Peyer's patch (tissue), 4 donors: ENCODE data around the gene ZNF808.
"Not testable (repeated sequence)": the region's sequence is repeated elsewhere in the genome, so short reads cannot be mapped to it uniquely, and the experiment has no call there.

ENCODE experiments used
- CTCF ChIP-seq, 6 experiments: fragments of 450-650 bp in 4 of 6; fragments of 200-600 bp in 2 of 6; sonication (generic) in 1 of 6; IDR thresholded peaks; one replicate each; pipeline ENCODE4 v1.5.1; 2017 to 2019; ENCODE audit warnings: antibody characterized with exemption in 6 of 6, mild to moderate bottlenecking in 3 of 6, moderate library complexity in 1 of 6
- POLR2A ChIP-seq, 2 donors: fragments of 450-650 bp; IDR thresholded peaks; one replicate each; pipeline ENCODE4 v1.5.1; 2017; ENCODE audit warnings: antibody characterized with exemption in 2 of 2, mild to moderate bottlenecking in 2 of 2, moderate library complexity in 2 of 2

- not testable (repeated sequence) for TF ChIP-seq CTCF, POLR2A (IDR thresholded peaks at IDR 0.05)
These were observed 13.7 kb downstream of the ZNF808 start for GRCh38 chr19:52541176-52541575.
